IPS-NIHi7 (cell line): ENCODE data around the gene CCDC174.

ENCODE experiments used
- DNase-seq: peaks from one replicate; pipeline ENCODE4 v3.0.0; 2012; ENCODE audit warnings: mixed read lengths; ENCODE audit errors: extremely low spot score

CCDC174 gene

GRCh38 chr3:14625443-14625842 is 26.1 kb upstream of the CCDC174 start:
- no peak for DNase-seq

- DNase-seq: no peak
Measured at GRCh38 chr3:14627815-14628214, 23.7 kb upstream of the CCDC174 start.

GRCh38 chr3:14628406-14628805 is 23.2 kb upstream of the CCDC174 start:
- DNase-seq: no peak

- no peak for DNase-seq
Measured at GRCh38 chr3:14630404-14631100, 21.0 kb upstream of the CCDC174 start.

GRCh38 chr3:14631101-14631497 is 20.5 kb upstream of the CCDC174 start:
- DNase-seq: no peak

- DNase-seq: no peak
Measured at GRCh38 chr3:14631687-14632441, 19.7 kb upstream of the CCDC174 start.

- DNase-seq: no peak
Measured at GRCh38 chr3:14632442-14632930, 19.1 kb upstream of the CCDC174 start.

- no peak for DNase-seq
Measured at GRCh38 chr3:14633417-14633816, 18.1 kb upstream of the CCDC174 start.

- DNase-seq: peak; percentile 73
Measured at GRCh38 chr3:14633819-14634424, 17.6 kb upstream of the CCDC174 start.

- DNase-seq: no peak
Measured at GRCh38 chr3:14634763-14635400, 16.7 kb upstream of the CCDC174 start.

GRCh38 chr3:14636496-14637087 is 15.0 kb upstream of the CCDC174 start:
- DNase-seq: no peak

- DNase-seq: no peak
Measured at GRCh38 chr3:14640157-14640562, 11.4 kb upstream of the CCDC174 start.

- no peak for DNase-seq
Measured at GRCh38 chr3:14640734-14641133, 10.8 kb upstream of the CCDC174 start.

- no peak for DNase-seq
Measured at GRCh38 chr3:14641346-14641745, 10.2 kb upstream of the CCDC174 start.

GRCh38 chr3:14645453-14645852 is 6.1 kb upstream of the CCDC174 start:
- DNase-seq: no peak

- no peak for DNase-seq
Measured at GRCh38 chr3:14646131-14646573, 5.4 kb upstream of the CCDC174 start.

GRCh38 chr3:14646589-14647413 is 4.8 kb upstream of the CCDC174 start:
- peak; percentile 43 for DNase-seq

- DNase-seq: no peak
Measured at GRCh38 chr3:14647976-14648955, 3.3 kb upstream of the CCDC174 start.

- DNase-seq: no peak
Measured at GRCh38 chr3:14649466-14649865, 2.1 kb upstream of the CCDC174 start.

GRCh38 chr3:14650193-14650592 is 1.4 kb upstream of the CCDC174 start:
- no peak for DNase-seq
